Left renal pelvis (tissue), 4 donors: ENCODE measurements around the gene DIS3. TPM values are rescaled to one million over a fixed set of nuclear protein-coding genes. Genes with fewer than 3 reads are reported as not detected.
A peak's percentile ranks its signal among the peaks of the same experiment; 100 is the strongest.
"Not testable (repeated sequence)": the region's sequence is repeated elsewhere in the genome, so short reads cannot be mapped to it uniquely, and the experiment has no call there.

ENCODE experiments used
- DNase-seq, 4 donors: peaks; one replicate each; pipeline ENCODE4 v3.0.0-alpha.2; 2013; ENCODE audit warnings: low read depth in 4 of 4, low spot score in 3 of 4
- polyA plus RNA-seq, 4 donors: library from polyadenylated mRNA; unstranded; fragments of 120-200 nt; gene quantifications; one replicate each; pipeline ENCODE4 v1.2.1, GENCODE V29; 2013; ENCODE audit not compliant: insufficient read length in 4 of 4

Gene DIS3
- polyA plus RNA-seq, 4 donors = 34.1 to 46.3 (median 36.7) TPM

GRCh38 chr13:72754111-72754510, 27.6 kb downstream of the DIS3 start:
- DNase-seq = no peak

GRCh38 chr13:72751220-72751619, 30.5 kb downstream of the DIS3 start:
- DNase-seq = no peak

GRCh38 chr13:72745260-72745659, 36.4 kb downstream of the DIS3 start:
- DNase-seq = no peak

DNA sequence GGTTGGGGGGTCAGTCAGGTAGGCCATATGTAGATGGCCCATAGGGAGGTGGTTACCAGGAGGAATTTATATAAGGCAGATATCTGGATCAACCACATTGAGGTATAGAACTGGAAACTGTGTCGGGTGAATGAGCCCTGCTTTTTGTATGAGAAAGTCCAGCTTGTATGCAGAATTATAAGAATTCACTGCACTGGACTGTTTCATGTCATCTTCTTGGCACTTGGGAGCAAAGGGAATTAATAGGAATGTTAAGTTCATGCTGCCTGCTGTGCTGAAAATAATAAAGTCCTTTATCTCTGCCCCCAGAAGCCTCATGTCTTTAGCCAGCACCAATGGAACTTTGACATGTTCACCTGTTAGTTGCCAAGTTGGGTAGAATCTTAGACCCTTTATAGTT, 41.7 kb downstream of the DIS3 start:
- DNase-seq = no peak

- no peak for DNase-seq
Observed at GRCh38 chr13:72737033-72737432, 44.7 kb downstream of the DIS3 start.

- DNase-seq = no peak
Observed at GRCh38 chr13:72728290-72728605, 53.5 kb downstream of the DIS3 start.

GRCh38 chr13:72727417-72728289, 54.0 kb downstream of the DIS3 start, which contains the start of the genes BORA and MZT1:
TSS of gene BORA (plus strand) at chr13:72727923. CDS start at chr13:72728941, 1,018 bp downstream.
TSS of gene MZT1 (minus strand) at chr13:72727629. CDS start at chr13:72727602, 27 bp downstream.
- DNase-seq = peak; percentile 89 to 95 (median 91)

DNA sequence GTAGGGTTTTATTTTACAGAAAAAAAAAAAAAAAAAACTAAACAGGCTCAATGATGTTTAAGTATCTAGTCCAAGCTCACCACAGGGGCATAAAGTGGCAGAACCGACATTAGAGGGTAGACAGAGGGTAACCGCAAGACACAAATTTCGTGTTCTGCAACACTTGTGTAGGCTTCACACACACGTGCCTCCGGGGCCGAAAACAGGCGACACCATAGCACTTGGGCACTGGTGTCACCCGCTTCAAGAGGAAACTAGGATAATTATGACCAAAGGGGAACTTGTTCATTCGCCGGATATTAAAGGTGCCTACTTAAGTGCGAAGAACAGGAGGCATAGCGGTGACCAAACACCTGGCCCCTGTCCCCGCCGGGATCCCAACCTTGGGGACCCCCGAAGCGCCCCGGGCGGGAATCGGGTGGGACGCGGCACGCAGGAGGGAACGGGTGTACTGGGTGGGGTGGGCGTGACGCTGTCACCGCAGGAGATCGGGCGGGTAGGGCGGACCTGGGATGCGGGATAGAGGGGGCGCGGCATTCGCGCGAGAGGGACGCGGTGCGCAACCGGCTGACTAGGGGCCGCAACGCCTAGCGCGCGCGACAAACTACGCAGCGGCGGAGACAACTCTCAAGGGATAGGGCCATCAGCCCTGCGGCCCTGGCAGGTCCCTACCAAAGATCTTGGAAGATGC, 54.8 kb downstream of the DIS3 start:
- DNase-seq = peak in 2 of 4 donors; percentile 2 to 22

DNA sequence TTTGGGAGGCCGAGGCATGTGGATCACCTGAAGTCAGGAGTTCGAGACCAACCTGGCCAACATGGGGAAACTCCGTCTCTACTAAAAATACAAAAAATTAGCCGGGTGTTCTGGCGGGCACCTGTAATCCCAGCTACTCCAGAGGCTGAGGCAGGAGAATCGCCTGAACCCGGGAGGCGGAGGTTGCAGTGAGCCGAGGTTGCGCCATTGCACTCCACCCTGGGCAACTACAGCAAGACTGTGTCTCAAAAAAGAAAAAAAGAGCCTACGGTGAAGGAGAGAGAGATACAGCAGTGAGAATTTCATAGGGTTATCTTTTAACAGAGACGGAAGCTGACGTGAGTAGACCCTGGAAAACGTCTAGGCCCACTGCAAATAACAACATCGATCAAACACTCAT, 55.5 kb downstream of the DIS3 start:
- DNase-seq = not testable (repeated sequence)

DNA sequence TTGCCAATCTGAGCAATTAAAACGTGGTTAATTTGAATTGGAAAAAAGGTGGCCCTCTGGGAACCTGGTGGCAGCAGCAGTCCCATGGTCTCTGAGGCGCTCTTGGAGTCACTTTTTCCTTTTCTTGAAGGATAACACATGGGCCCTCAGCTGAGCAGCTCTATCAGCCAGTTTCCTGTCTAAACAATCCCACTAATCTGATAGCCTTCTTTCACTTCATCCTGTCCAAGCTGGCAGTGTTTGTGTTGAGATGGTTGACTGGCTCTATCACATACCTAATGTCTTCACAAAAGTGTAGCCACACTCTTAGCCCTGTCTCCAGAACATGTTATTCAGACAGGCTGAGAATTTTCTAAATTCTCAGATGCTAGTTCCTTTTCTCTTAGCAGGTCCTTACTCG, 64.9 kb downstream of the DIS3 start:
- DNase-seq = no peak

Other genes starting within 250 kb of the DIS3 start
- 10 to 100 TPM; 20.1 to 30.1 (median 21.2) TPM for gene MZT1, start 54.3 kb downstream of the DIS3 start, polyA plus RNA-seq
- gene BORA, start 54.0 kb downstream of the DIS3 start, polyA plus RNA-seq = 1 to 10 TPM; 7.1 to 9.6 (median 8.7) TPM
- 10 to 100 TPM; 38.8 to 48.6 (median 44.7) TPM for gene PIBF1, start 233 bp upstream of the DIS3 start, polyA plus RNA-seq